ENCODE data around the gene PSME4.

Gene PSME4, protein sequence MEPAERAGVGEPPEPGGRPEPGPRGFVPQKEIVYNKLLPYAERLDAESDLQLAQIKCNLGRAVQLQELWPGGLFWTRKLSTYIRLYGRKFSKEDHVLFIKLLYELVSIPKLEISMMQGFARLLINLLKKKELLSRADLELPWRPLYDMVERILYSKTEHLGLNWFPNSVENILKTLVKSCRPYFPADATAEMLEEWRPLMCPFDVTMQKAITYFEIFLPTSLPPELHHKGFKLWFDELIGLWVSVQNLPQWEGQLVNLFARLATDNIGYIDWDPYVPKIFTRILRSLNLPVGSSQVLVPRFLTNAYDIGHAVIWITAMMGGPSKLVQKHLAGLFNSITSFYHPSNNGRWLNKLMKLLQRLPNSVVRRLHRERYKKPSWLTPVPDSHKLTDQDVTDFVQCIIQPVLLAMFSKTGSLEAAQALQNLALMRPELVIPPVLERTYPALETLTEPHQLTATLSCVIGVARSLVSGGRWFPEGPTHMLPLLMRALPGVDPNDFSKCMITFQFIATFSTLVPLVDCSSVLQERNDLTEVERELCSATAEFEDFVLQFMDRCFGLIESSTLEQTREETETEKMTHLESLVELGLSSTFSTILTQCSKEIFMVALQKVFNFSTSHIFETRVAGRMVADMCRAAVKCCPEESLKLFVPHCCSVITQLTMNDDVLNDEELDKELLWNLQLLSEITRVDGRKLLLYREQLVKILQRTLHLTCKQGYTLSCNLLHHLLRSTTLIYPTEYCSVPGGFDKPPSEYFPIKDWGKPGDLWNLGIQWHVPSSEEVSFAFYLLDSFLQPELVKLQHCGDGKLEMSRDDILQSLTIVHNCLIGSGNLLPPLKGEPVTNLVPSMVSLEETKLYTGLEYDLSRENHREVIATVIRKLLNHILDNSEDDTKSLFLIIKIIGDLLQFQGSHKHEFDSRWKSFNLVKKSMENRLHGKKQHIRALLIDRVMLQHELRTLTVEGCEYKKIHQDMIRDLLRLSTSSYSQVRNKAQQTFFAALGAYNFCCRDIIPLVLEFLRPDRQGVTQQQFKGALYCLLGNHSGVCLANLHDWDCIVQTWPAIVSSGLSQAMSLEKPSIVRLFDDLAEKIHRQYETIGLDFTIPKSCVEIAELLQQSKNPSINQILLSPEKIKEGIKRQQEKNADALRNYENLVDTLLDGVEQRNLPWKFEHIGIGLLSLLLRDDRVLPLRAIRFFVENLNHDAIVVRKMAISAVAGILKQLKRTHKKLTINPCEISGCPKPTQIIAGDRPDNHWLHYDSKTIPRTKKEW (N-terminal part only)

DNA sequence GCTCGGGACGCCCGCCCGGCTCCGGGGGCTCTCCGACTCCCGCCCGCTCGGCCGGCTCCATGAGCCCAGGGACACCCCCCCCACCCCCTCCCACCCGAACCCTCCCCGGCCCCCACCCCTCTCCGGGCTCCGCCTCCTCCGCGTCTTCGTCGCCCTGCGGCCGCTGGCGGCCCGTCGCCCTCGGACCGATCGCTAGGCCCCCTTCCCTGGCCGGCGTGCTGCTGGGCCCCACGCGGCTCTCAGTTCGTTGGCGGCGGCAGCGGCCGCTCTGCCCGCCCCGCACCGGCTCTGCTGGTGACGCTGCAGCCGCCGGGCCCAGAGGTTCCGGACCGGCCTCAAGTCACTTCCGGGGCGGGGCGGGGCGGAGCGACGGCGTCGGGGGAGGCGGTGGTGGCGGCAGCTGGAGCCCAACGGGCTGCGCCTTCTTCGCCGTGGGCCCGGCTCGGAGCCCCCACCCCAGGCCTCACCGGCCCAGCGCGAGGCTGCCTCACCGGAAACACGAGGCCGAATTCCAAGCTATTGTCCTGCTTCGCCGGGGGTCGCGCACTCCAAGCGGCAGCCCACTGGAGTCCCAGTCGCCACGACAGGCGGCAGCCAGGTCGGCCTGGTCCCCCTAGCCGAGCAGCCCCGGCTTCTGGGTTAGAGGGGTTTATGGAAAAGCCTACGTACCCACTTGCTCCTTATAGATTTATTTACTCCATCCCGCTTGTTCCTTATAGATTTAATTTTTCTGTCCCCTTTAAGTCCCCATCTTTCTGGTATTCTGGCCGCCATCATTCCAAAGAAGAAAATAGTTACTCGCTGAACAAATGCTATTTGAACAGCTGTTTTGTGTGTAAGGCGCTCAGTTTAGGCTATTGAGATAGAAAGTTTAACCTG, at the start of gene PSME4:
Gene PSME4, minus strand, starts transcription at position 270 of the 879 bp plus-strand sequence. Its CDS starts 209 bp downstream, at position 61.
- peaks cover 6 to 11% of the 10 kb centered on the region in 2 donors for H3K4me1 ChIP-seq (ENCODE audit: control insufficient read depth in 2 of 2, insufficient read depth in 2 of 2, low read length in 2 of 2)

DNA sequence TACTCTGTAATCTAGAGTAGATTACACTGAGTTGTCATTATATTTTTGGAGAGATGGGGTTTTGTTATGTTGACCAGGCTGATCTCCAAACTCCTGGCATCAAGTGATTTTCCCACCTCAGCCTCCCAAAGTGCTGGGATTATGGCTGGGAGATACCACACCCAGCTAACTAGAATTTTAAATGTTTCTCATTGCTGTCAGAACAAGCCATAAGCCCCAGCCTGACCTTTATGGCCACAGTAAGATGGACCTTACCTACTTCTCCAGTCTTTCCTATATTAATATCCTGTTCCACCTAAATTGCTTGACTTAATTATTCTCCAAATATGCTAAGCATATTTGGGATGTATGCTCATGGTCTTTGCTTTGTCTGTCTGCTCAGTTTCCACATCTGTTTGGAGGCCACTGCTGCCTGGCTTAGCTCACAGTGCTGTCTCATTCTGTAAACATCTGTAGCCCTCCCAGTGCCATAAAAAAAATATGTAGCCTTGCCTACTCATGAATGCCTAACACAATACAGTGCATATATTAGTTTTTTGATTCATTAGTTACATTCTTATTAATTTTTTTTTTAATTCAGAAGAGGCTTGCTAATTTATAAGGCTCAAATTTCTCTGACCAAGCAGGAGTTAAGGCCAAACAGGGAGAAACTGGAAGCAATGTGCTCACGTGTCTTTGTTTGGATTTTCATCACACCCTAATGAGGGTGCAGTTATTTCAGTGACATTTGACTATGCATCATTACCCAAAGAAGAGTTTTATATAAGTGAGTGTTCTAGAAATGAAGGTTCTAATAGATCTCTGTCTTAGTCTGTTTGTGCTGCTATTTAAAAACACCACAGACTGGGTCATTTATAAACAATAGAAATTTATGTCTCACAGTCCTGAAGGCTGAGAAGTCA, 45.3 kb upstream of the PSME4 start:
- Histone ChIP-seq H3K9me3 (ENCODE audit: control insufficient read depth in 2 of 2, low read length in 2 of 2) (peaks cover 0 to 4% of the 10 kb centered on the region in 2 donors), H3K27me3 (ENCODE audit: control insufficient read depth in 2 of 2, insufficient read depth in 2 of 2, low read length in 2 of 2) (no peaks in the 10 kb centered on the region), H3K4me3 (ENCODE audit: low read length in 2 of 2) (no peak overlapping the region), H3K4me1 (ENCODE audit: control insufficient read depth in 2 of 2, insufficient read depth in 2 of 2, low read length in 2 of 2) (no peaks in the 10 kb centered on the region), H3K27ac (ENCODE audit: low read depth in 2 of 2, low read length in 2 of 2) (no peak overlapping the region), H3K36me3 (ENCODE audit: control insufficient read depth in 2 of 2, insufficient read depth in 2 of 2, low read length in 2 of 2) (no peaks in the 10 kb centered on the region), H3K9ac (ENCODE audit: low read depth in 1 of 2, low read length in 2 of 2) (no peak overlapping the region)

More for the DNA sequence above, at the start of gene PSME4:
- no peaks in the 10 kb centered on the region for H3K27me3 ChIP-seq (ENCODE audit: control insufficient read depth in 2 of 2, insufficient read depth in 2 of 2, low read length in 2 of 2)
- peak within 1 kb of the TSS; percentile 92 to 93 for H3K9ac ChIP-seq (ENCODE audit: low read depth in 1 of 2, low read length in 2 of 2)
- H3K36me3 ChIP-seq (ENCODE audit: control insufficient read depth in 2 of 2, insufficient read depth in 2 of 2, low read length in 2 of 2) = peaks cover 7 to 8% of the 10 kb centered on the region in 2 donors
- H3K27ac ChIP-seq (ENCODE audit: low read depth in 2 of 2, low read length in 2 of 2) = peak within 1 kb of the TSS; percentile 88 to 94
- H3K4me3 ChIP-seq (ENCODE audit: low read length in 2 of 2) = peak within 1 kb of the TSS; percentile 95 to 99
- no peaks in the 10 kb centered on the region for H3K9me3 ChIP-seq (ENCODE audit: control insufficient read depth in 2 of 2, low read length in 2 of 2)

DNA sequence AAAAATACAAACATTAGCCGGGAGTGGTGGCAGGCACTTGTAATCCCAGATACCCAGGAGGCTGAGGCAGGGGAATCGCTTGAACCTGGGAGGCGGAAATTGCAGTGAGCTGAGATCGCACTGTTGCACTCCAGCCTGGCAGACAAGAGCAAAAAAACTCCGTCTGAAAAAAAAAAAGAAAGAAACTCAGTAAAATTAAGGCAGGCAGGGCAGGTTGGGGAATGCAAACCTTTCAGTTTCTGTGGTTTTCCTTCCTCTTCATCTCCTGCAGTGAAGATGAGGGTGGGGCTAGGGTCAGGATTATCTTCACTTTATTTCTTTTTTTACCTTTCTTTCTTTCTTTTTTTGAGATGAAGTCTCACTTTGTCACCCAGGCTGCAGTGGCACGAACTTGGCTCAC, 43.2 kb upstream of the PSME4 start:
- H3K4me3 ChIP-seq (ENCODE audit: low read length in 2 of 2) = no peak overlapping the region
- H3K4me1 ChIP-seq (ENCODE audit: control insufficient read depth in 2 of 2, insufficient read depth in 2 of 2, low read length in 2 of 2) = no peaks in the 10 kb centered on the region
- no peak overlapping the region for H3K27ac ChIP-seq (ENCODE audit: low read depth in 2 of 2, low read length in 2 of 2)
- H3K9me3 ChIP-seq (ENCODE audit: control insufficient read depth in 2 of 2, low read length in 2 of 2) = no peaks in the 10 kb centered on the region
- H3K27me3 ChIP-seq (ENCODE audit: control insufficient read depth in 2 of 2, insufficient read depth in 2 of 2, low read length in 2 of 2) = no peaks in the 10 kb centered on the region
- H3K9ac ChIP-seq (ENCODE audit: low read depth in 1 of 2, low read length in 2 of 2) = no peak overlapping the region
- no peaks in the 10 kb centered on the region for H3K36me3 ChIP-seq (ENCODE audit: control insufficient read depth in 2 of 2, insufficient read depth in 2 of 2, low read length in 2 of 2)

DNA sequence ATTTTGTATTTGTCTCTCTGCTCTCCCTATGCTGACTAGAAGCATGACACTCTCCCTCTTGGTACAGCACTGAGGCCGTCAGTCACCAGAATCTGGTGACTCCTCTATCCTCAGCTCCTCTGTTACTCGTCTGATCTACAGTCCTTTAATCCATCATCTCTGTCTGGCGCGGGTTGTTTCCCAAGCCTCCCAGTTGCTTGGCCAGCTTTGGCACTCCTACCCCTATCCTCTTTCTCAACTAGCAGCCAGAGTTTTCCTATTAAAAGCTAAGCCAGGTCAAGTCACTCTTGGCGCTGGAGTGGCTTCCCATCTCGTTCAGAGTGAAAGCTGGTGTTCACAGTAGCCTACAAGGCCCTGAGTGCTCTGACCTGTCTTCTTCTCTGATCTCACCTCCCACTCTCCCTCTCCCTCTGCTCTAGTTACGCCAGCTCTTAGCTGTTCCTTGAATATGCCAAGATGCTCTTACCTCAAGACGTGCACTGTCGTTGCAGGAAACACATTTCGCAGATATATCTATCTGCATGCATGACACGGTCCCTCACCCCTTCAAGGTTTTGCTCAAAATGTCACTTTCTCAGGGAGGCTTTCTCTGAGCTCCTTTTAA, 41.8 kb upstream of the PSME4 start:
- Histone ChIP-seq H3K27me3 (ENCODE audit: control insufficient read depth in 2 of 2, insufficient read depth in 2 of 2, low read length in 2 of 2) (no peaks in the 10 kb centered on the region), H3K27ac (ENCODE audit: low read depth in 2 of 2, low read length in 2 of 2) (no peak overlapping the region), H3K4me3 (ENCODE audit: low read length in 2 of 2) (no peak overlapping the region), H3K4me1 (ENCODE audit: control insufficient read depth in 2 of 2, insufficient read depth in 2 of 2, low read length in 2 of 2) (no peaks in the 10 kb centered on the region), H3K9ac (ENCODE audit: low read depth in 1 of 2, low read length in 2 of 2) (no peak overlapping the region), H3K36me3 (ENCODE audit: control insufficient read depth in 2 of 2, insufficient read depth in 2 of 2, low read length in 2 of 2) (no peaks in the 10 kb centered on the region), H3K9me3 (ENCODE audit: control insufficient read depth in 2 of 2, low read length in 2 of 2) (no peaks in the 10 kb centered on the region)

DNA sequence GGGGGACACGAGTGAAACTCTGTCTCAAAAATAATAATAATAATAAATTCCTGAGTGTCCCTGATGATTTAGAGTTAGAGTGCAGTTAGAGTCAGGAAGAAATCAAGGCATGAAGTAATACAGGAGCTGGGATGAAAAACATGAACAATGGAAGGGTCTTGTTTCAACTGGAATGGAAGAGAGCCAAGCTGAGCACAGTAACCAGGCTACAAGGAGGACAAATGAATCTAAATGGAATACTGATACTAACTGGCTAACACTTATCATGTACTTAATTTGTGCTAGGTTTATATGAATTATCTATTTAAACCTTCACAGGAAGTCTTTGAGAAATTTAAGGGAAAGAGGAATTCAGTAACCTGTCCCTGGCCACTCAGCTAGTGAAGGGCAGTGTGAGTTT, 38.8 kb upstream of the PSME4 start:
- no peak overlapping the region for H3K27ac ChIP-seq (ENCODE audit: low read depth in 2 of 2, low read length in 2 of 2)
- H3K36me3 ChIP-seq (ENCODE audit: control insufficient read depth in 2 of 2, insufficient read depth in 2 of 2, low read length in 2 of 2) = no peaks in the 10 kb centered on the region
- no peak overlapping the region for H3K9ac ChIP-seq (ENCODE audit: low read depth in 1 of 2, low read length in 2 of 2)

DNA sequence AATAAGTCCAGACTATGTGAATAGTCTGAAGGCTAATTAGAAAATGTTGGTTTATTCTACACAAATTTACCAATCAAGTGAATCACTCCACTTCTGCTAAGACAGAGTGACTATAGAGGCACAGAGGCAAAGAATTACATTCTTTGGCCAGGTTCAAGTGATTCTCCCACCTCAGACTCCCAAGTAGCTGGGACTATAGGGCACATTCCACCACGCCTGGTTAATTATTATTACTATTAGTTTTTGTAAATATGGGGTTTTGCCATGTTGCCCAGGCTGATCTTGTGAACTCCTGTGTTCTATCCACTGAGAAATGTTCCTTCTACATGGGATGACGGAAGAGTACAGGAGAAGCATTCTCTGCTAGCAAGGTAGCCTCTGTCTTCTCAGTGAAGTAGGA, 37.6 kb upstream of the PSME4 start:
- no peak overlapping the region for H3K4me3 ChIP-seq (ENCODE audit: low read length in 2 of 2)
- no peaks in the 10 kb centered on the region for H3K9me3 ChIP-seq (ENCODE audit: control insufficient read depth in 2 of 2, low read length in 2 of 2)
- H3K36me3 ChIP-seq (ENCODE audit: control insufficient read depth in 2 of 2, insufficient read depth in 2 of 2, low read length in 2 of 2) = no peaks in the 10 kb centered on the region
- no peak overlapping the region for H3K9ac ChIP-seq (ENCODE audit: low read depth in 1 of 2, low read length in 2 of 2)
- H3K27me3 ChIP-seq (ENCODE audit: control insufficient read depth in 2 of 2, insufficient read depth in 2 of 2, low read length in 2 of 2) = no peaks in the 10 kb centered on the region
- H3K27ac ChIP-seq (ENCODE audit: low read depth in 2 of 2, low read length in 2 of 2) = no peak overlapping the region
- no peaks in the 10 kb centered on the region for H3K4me1 ChIP-seq (ENCODE audit: control insufficient read depth in 2 of 2, insufficient read depth in 2 of 2, low read length in 2 of 2)

More for the DNA sequence above, 38.8 kb upstream of the PSME4 start:
- Histone ChIP-seq H3K4me1 (ENCODE audit: control insufficient read depth in 2 of 2, insufficient read depth in 2 of 2, low read length in 2 of 2) (no peaks in the 10 kb centered on the region), H3K27me3 (ENCODE audit: control insufficient read depth in 2 of 2, insufficient read depth in 2 of 2, low read length in 2 of 2) (no peaks in the 10 kb centered on the region), H3K9me3 (ENCODE audit: control insufficient read depth in 2 of 2, low read length in 2 of 2) (no peaks in the 10 kb centered on the region), H3K4me3 (ENCODE audit: low read length in 2 of 2) (no peak overlapping the region)

DNA sequence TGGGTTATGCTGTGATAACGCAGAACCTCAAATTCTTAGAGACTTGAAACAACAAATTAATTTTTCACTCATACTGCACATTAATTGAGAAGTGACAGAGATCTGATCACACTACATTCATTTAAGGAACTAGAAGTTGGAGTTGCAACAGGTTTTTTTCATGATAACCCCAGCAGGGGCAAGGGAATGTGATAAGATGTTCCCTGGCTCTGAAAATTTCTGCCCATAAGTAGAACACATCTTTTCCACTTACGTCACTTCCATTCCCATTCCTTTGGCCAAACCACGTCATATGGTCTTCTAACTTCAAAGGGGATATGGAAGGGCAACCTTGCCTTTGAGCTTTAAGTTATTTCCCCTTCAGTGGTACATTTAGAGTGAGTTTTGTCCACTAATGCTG, 29.7 kb upstream of the PSME4 start:
- Histone ChIP-seq H3K27ac (ENCODE audit: low read depth in 2 of 2, low read length in 2 of 2) (no peak overlapping the region), H3K9me3 (ENCODE audit: control insufficient read depth in 2 of 2, low read length in 2 of 2) (no peaks in the 10 kb centered on the region), H3K4me1 (ENCODE audit: control insufficient read depth in 2 of 2, insufficient read depth in 2 of 2, low read length in 2 of 2) (no peaks in the 10 kb centered on the region), H3K36me3 (ENCODE audit: control insufficient read depth in 2 of 2, insufficient read depth in 2 of 2, low read length in 2 of 2) (no peaks in the 10 kb centered on the region), H3K27me3 (ENCODE audit: control insufficient read depth in 2 of 2, insufficient read depth in 2 of 2, low read length in 2 of 2) (no peaks in the 10 kb centered on the region), H3K4me3 (ENCODE audit: low read length in 2 of 2) (no peak overlapping the region), H3K9ac (ENCODE audit: low read depth in 1 of 2, low read length in 2 of 2) (no peak overlapping the region)

DNA sequence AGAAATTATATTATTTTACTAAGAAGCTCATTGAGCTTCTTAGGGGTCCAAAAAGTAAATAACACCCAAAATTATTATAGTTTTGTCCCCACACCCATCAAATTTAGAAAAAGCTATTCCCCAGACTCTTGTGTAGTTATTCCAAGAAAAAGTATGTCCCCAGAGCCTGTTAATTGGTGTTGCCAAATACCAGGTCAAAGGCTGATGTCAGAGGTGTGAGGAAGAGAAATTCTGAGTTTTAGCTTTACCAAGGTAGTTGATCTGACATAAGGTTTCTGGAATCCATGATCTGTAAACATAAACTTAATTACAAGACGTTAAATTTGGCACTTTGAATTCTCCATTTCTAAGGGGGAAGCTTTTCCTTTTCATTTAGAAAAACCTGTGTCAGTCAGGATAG, 29.3 kb upstream of the PSME4 start:
- H3K27me3 ChIP-seq (ENCODE audit: control insufficient read depth in 2 of 2, insufficient read depth in 2 of 2, low read length in 2 of 2) = no peaks in the 10 kb centered on the region
- no peaks in the 10 kb centered on the region for H3K9me3 ChIP-seq (ENCODE audit: control insufficient read depth in 2 of 2, low read length in 2 of 2)
- no peak overlapping the region for H3K27ac ChIP-seq (ENCODE audit: low read depth in 2 of 2, low read length in 2 of 2)
- H3K9ac ChIP-seq (ENCODE audit: low read depth in 1 of 2, low read length in 2 of 2) = no peak overlapping the region
- no peak overlapping the region for H3K4me3 ChIP-seq (ENCODE audit: low read length in 2 of 2)
- no peaks in the 10 kb centered on the region for H3K36me3 ChIP-seq (ENCODE audit: control insufficient read depth in 2 of 2, insufficient read depth in 2 of 2, low read length in 2 of 2)
- no peaks in the 10 kb centered on the region for H3K4me1 ChIP-seq (ENCODE audit: control insufficient read depth in 2 of 2, insufficient read depth in 2 of 2, low read length in 2 of 2)
